ACC112 (cell line): Measurements from ENCODE around the gene NTN4.
"Not testable (repeated sequence)": the region's sequence is repeated elsewhere in the genome, so short reads cannot be mapped to it uniquely, and the experiment has no call there.

Experiments used
- H2AFZ ChIP-seq: fragments of 200-600 bp; sonication (generic); one replicate; pipeline ENCODE4 v1.6.0; 2017; ENCODE audit warnings: antibody characterized with exemption, low read length; ENCODE audit not compliant: unreplicated experiment
- H3K27ac ChIP-seq: fragments of 200-600 bp; sonication (generic); 2 replicates; pipeline ENCODE4 v1.5.1; 2014; ENCODE audit warnings: low read depth, mild to moderate bottlenecking, antibody characterized with exemption, low read length, moderate library complexity
- H3K27me3 ChIP-seq: fragments of 200-600 bp; sonication (generic); 2 replicates; pipeline ENCODE4 v1.6.1; 2014; ENCODE audit warnings: mild to moderate bottlenecking, antibody characterized with exemption, low read length, moderate library complexity, mixed read lengths; ENCODE audit not compliant: insufficient read depth
- H3K36me3 ChIP-seq: fragments of 200-600 bp; sonication (generic); 2 replicates; pipeline ENCODE4 v1.6.1; 2016; ENCODE audit warnings: mild to moderate bottlenecking, antibody characterized with exemption, low read length, moderate library complexity, mixed read lengths; ENCODE audit not compliant: insufficient read depth
- H3K4me1 ChIP-seq: fragments of 200-600 bp; sonication (generic); one replicate; pipeline ENCODE4 v1.6.1; 2016; ENCODE audit warnings: low read length, mixed read lengths; ENCODE audit not compliant: insufficient read depth, unreplicated experiment, control insufficient read depth
- H3K4me3 ChIP-seq: fragments of 200-600 bp; sonication (generic); 2 replicates; pipeline ENCODE4 v1.5.1; 2014; ENCODE audit warnings: mild to moderate bottlenecking, low read depth, low read length
- H3K79me2 ChIP-seq: fragments of 200-600 bp; sonication (generic); one replicate; pipeline ENCODE4 v1.6.0; 2016; ENCODE audit warnings: low read length; ENCODE audit not compliant: control insufficient read depth, unreplicated experiment, insufficient read depth

The NTN4 gene

DNA sequence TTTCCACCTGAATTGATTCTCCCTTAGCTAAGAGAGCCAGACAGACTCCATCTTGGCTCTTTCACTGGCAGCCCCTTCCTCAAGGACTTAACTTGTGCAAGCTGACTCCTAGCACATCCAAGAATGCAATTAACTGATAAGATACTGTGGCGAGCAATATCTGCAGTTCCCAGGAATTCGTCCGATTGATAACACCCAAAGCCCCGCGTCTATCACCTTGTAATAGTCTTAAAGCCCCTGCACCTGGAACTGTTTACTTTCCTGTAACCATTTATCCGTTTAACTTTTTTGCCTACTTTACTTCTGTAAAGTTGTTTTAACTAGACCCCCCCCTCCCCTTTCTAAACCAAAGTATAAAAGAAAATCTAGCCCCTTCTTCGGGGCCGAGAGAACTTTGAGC is 44.5 kb downstream of the NTN4 start:
- H2AFZ ChIP-seq, H3K36me3 ChIP-seq, H3K4me3 ChIP-seq, H3K4me1 ChIP-seq, H3K79me2 ChIP-seq, H3K27ac ChIP-seq, H3K27me3 ChIP-seq: not testable (repeated sequence)

DNA sequence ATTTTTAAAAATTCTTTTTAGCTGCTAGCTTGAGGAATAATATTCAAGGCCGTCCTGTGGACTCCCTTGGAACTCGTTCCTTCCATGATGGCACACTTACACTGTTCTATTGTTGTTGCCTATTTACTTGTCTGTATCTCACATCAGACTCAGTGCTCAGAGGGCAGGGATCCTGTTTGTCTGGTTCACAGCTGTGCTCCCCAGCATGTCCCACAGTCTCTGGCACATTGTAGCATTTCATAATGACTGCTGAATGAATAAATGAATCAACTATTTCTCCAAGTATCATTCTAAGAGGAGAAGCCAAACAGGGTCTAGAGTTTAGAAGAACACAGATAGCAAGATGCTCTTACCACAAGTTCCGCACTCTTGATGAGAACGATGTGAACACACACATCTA is 48.0 kb downstream of the NTN4 start:
- H2AFZ ChIP-seq = no peak overlapping the region
- H3K79me2 ChIP-seq = no peaks in the 10 kb centered on the region
- no peak overlapping the region for H3K4me3 ChIP-seq
- 0 out of 2 replicates have a peak, but pooled peaks cover 6% of the 10 kb centered on the region for H3K36me3 ChIP-seq
- no peaks in the 10 kb centered on the region for H3K27me3 ChIP-seq
- no peak overlapping the region for H3K27ac ChIP-seq
- peaks cover 3% of the 10 kb centered on the region for H3K4me1 ChIP-seq

DNA sequence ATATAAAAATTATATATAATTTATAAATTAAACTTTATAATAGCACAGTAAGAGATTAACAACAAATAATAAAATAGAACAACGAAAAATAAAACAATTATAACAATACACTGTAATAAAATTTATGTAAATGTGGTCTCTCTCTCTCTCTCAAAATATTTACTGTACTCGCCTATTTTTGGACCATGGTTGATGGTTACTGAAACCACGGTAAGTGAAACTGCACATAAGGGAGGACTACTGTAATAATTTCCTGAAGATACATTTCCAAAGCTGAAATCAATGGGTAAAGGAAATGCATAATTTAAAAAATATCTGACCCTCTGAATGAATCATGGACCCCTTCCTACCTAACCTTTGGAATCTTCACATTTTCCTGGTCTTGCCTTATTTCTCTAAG is 48.9 kb downstream of the NTN4 start:
- H3K36me3 ChIP-seq = 0 out of 2 replicates have a peak, but pooled peaks cover 3% of the 10 kb centered on the region

DNA sequence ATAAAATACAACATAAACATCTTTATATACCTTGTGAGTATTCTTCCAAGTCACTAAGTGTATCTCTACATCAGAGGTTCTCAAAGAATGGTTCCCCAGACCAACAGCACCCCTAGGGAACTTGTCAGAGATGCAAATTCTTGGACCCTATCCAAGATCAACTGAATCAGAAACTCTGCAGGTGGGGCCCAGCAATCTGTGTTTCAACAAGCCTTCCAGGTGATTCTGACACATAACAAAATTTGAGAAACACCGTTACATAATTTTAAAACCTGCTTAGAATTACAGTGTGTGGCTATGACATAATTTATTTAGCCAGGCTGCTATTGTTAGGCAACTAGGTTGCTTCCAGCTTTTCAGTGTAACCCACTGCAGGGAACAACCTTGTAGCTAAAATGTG is 49.8 kb downstream of the NTN4 start:
- Histone ChIP-seq H2AFZ (no peak overlapping the region), H3K27ac (no peak overlapping the region), H3K79me2 (no peaks in the 10 kb centered on the region), H3K36me3 (no peaks in the 10 kb centered on the region), H3K4me1 (peaks cover 3% of the 10 kb centered on the region), H3K4me3 (no peak overlapping the region), H3K27me3 (no peaks in the 10 kb centered on the region)

More for the DNA sequence above, 48.9 kb downstream of the NTN4 start:
- Histone ChIP-seq H2AFZ (no peak overlapping the region), H3K4me1 (peaks cover 3% of the 10 kb centered on the region), H3K79me2 (no peaks in the 10 kb centered on the region), H3K27ac (no peak overlapping the region), H3K27me3 (no peaks in the 10 kb centered on the region), H3K4me3 (no peak overlapping the region)

DNA sequence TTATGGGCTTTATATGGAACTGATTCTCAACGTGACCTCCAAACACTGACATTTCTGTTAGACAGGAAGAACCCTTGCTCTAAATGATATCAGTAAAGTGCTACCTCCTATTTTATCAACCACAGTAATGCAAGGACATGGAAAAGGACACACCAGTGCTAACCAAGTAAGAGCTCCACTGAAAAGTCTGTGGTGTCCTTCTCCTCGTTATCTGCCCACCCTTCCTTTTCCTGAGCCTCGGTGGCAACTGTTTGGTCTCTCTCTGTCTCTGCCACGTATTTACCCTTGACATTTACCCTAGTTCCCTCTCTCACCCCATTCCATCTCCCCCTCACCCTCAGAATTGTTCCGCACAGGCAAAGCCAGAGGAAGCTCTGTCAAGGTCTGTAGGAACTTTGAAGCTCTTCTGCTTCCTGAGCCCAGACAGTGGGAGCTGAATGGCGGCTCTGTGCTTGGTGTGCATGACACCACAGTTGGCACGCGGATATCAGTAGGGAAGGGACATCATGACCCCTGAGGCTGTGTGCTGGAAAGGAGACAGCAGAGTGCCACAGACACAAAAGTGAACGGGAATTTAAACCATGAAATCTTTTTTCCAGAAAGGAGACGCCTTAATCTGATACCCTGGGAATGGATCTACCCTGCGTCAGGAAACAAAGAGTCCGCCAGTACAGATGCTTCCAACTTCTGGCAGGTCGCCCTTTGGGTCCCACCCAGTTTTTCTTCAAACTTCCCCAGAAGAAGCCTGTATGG is 50.8 kb downstream of the NTN4 start:
- H3K36me3 ChIP-seq = no peaks in the 10 kb centered on the region
- no peak overlapping the region for H3K27ac ChIP-seq
- no peak overlapping the region for H3K4me3 ChIP-seq
- H3K27me3 ChIP-seq = no peaks in the 10 kb centered on the region
- peaks cover 3% of the 10 kb centered on the region for H3K4me1 ChIP-seq
- no peak overlapping the region for H2AFZ ChIP-seq
- no peaks in the 10 kb centered on the region for H3K79me2 ChIP-seq

DNA sequence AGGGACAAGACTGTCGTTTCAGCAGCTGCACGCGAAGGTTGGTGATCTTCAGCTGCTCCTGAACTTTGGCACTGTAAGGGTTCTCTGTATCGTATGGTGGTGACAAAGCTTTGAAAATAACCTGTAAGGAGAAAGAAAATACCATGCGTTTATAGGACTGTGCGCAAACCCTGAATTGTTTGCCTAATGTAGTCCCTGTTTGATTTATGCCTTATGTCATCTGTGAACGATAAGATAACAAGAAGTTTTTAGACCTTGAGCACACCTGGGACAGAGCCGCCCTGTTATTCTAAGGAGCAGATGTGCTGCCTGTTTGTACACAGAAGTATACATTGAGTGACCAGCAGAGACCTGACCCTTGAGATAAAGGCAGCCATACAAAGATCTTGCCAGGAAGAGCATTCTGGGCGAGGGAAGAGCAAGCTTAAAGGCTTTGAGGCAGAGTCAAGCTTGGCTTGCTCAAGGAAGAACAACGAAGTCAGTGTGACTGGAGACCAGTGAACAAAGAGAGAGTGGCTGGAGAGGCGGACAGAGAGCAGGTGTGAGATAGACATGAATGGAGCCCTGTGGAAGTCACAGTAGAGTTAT is 52.4 kb downstream of the NTN4 start:
- Histone ChIP-seq H3K4me1 (peaks cover 3% of the 10 kb centered on the region), H3K36me3 (no peaks in the 10 kb centered on the region), H3K27me3 (no peaks in the 10 kb centered on the region), H2AFZ (no peak overlapping the region), H3K4me3 (no peak overlapping the region), H3K79me2 (no peaks in the 10 kb centered on the region), H3K27ac (no peak overlapping the region)

DNA sequence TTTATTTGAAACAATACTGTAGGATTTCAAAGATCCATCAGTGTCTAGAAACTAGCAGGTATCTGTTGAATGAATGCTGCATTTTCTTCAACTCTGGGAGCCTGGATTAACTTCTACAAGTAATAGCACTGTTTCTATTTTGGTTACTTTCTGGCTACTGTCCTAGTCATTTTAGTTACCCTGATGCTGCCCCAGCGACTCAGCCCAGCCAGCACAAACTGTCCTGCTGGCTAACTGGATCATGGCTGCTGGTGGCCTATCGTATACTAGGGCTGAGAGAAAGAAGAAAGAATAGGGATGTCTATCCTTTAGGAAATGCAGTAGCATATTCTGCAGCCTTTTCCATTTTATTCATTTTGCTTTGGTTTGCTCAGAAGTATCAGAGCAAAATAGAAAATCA is 53.9 kb downstream of the NTN4 start:
- Histone ChIP-seq H3K79me2 (no peaks in the 10 kb centered on the region), H2AFZ (no peak overlapping the region), H3K4me1 (no peaks in the 10 kb centered on the region), H3K27me3 (no peaks in the 10 kb centered on the region), H3K27ac (no peak overlapping the region), H3K36me3 (no peaks in the 10 kb centered on the region), H3K4me3 (no peak overlapping the region)

DNA sequence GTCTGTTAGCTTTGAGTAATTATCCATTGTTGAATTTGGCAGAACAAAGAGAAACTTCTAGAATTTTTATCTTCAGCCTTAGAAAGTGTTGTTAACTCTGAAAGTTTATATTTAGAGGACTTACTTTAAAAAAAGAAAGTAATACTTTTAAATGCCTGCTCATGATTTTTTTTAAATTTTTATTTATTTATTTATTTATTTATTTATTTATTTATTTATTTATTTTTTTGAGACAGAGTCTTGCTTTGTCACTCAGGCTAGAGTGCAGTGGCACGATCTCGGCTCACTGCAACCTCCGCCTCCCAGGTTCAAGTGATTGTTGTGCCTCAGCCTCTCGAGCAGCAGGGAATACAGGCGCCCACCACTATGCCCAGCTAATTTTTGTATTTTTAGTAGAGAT is 54.8 kb downstream of the NTN4 start:
- H2AFZ ChIP-seq, H3K4me1 ChIP-seq, H3K27me3 ChIP-seq, H3K79me2 ChIP-seq, H3K36me3 ChIP-seq, H3K27ac ChIP-seq, H3K4me3 ChIP-seq: not testable (repeated sequence)

DNA sequence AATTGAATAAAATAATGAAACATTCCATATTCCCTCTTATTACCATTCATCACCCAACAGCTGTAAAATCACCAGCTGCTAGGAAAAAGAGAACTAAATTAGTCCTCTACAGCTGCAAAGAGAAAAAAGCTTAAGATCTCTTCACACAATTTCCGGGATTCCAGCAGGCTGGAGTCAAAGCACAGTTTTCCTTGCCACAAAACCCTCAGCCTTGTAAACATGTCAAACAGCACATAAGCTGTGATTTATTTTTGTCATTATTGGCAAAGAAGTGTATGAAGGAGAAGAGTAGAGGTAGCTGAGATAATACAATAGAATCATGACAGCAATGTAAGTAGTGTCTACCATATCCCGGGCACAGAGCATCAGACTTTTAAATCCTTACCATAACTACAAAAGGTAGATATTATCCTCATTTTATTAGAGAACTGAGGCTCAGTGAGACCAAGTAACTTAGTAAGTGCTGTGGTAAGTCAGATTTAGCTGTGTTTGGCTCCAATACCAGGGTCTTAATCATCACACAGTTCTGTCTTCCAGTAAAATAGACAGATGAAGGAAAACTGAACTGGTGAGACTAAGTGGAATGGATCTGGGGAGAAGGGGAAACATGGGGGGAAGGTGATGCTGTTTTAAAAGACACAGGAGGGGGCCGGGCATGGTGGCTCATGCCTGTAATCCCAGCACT is 57.3 kb downstream of the NTN4 start:
- no peaks in the 10 kb centered on the region for H3K27me3 ChIP-seq
- H3K4me3 ChIP-seq = no peak overlapping the region
- H2AFZ ChIP-seq = no peak overlapping the region
- H3K4me1 ChIP-seq = no peaks in the 10 kb centered on the region
- no peaks in the 10 kb centered on the region for H3K79me2 ChIP-seq
- no peak overlapping the region for H3K27ac ChIP-seq
- peaks cover 3% of the 10 kb centered on the region; the same call in 1 of the 2 replicates for H3K36me3 ChIP-seq

DNA sequence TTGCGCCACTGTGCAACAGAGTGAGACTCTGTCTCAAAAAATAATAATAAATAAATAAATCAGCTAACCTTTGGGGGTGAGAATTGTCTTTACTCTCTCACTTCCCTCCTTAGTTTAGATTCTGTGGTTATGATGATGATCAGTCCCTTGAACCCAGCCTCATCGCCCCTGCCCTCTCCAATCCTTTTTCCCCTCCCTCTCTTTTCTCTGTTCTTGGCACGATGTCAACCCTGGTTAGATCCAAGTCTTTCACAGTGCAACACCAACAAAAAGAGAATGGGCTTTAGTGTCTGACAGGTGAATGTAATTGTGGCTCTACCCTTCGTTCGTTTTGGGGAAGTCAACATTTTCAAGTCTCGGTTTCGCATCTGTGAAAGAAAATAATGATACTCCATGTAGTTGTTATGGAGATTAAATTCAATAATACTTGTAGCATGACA is 59.0 kb downstream of the NTN4 start:
- no peaks in the 10 kb centered on the region for H3K27me3 ChIP-seq
- no peaks in the 10 kb centered on the region for H3K79me2 ChIP-seq
- no peak overlapping the region for H3K4me3 ChIP-seq
- no peaks in the 10 kb centered on the region for H3K4me1 ChIP-seq
- H3K36me3 ChIP-seq = peaks cover 13% of the 10 kb centered on the region; the same call in 1 of the 2 replicates
- H2AFZ ChIP-seq = no peak overlapping the region
- no peak overlapping the region for H3K27ac ChIP-seq

DNA sequence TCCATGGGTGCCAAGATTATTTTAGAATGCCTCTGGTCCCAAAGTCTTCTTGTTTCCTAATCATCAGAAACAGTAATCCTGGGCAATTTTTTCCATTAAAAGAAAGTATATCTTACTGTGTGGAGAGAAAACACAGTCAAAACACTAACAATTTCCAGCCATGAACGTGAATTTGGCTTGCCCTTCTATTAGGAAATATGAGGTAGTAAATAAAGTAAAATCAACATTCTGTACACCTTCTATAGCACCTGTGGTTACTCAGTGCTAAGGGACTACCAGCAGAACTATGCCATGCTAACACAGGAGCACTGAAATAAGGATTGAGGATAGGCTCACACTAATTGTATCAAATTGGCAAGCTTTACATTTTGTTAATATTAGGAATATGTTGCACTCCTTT is 60.1 kb downstream of the NTN4 start:
- H2AFZ ChIP-seq = no peak overlapping the region
- H3K27me3 ChIP-seq = no peaks in the 10 kb centered on the region
- peaks cover 13% of the 10 kb centered on the region; the same call in 1 of the 2 replicates for H3K36me3 ChIP-seq
- H3K79me2 ChIP-seq = no peaks in the 10 kb centered on the region
- no peak overlapping the region for H3K4me3 ChIP-seq
- H3K4me1 ChIP-seq = no peaks in the 10 kb centered on the region
- no peak overlapping the region for H3K27ac ChIP-seq
